Islet of Langerhans (tissue), 1 donor: ENCODE results near the gene ZNF431.
"Not testable (repeated sequence)": the region's sequence is repeated elsewhere in the genome, so short reads cannot be mapped to it uniquely, and the experiment has no call there.

Experiments
- FAIRE-seq: peaks from one replicate; lab custom pipeline; 2011; peaks lifted over from hg19 to GRCh38; lab: Jason Lieb, UNC

The ZNF431 gene

DNA sequence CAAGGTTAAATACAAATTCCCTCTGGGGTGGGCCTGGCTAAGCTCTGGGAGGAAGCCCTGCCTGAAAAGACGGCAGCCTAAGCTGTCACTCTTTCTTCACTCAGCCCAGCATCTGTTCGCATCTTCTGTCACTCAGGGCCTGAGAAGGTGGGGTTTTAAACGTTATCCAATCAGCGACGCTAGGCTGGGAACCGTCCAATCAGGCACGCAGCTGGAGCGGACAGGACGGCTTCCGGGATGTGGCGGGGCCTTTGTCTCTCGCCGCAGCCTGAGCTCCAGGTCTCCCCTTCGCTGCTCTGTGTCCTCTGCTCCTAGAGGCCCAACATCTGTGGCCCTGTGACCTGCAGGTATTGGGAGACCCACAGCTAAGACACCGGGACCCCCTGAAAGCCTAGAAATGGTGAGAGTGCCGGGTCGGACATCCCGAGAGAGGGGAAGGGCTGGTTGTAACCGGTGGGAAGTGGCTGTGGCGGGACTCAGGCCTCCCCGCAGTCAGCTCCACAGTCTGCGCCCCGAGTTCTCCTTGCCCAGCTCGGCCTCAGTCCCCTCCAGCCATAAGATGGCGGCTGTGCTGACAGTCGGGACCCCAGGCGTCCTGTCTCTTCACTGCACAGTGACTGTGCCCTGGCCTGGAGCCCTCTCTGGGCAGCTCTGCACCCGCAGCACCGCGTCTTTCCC is at the start of gene ZNF431:
Gene ZNF431 (plus strand): TSS at position 254 of the 678 bp plus-strand sequence. CDS start 144 bp downstream, at position 398.
- peak; percentile 92 for FAIRE-seq

DNA sequence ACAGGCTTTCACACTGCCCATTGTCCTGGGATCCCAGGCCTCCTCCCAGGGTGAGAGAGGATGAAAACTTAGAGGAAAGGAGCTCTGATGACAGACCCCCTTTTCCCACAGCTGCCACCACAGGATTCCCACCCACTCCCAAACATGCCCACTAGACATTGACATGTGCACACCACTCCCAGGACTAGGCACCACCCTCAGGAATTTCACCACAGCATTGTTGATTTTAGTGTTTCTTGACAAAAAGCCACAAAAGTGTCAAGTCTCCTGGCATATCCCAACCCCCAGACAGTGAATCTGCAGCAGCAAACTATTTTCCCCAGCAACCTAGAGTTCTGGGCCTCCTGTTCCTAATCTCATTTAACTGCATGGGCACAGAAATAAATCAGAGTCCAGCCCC is 49.7 kb upstream of the ZNF431 start:
- no peak for FAIRE-seq

DNA sequence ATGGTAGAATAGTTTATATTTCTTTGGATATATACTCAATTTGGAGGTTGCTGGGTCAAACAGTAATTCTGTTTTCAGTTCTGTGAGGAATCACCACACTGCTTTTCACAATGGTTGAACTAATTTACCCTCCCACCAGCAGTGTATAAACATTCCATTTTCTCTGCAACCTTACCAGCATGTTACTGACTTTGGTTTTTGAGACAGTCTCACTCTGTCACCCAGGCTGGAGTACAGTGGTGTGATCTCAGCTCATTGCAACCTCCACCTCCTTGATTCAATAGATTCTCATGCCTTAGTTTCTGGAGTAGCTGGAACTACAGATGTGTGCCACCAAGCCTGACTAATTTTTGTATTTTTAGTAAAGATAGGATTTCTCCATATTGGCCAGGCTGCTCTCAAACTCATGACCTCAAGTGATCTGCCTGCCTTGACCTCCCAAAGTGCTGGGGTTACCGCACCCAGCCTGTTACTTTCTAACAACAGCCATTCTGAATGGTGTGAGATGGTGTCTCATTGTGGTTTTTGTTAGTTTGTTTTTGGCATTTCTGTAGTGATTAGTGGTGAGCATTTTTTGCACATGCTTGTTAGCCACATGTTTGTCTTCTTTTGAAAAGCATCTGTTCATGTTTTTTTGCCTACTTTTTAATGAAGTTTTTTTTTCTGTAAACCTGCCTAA is 47.4 kb upstream of the ZNF431 start:
- no peak for FAIRE-seq

DNA sequence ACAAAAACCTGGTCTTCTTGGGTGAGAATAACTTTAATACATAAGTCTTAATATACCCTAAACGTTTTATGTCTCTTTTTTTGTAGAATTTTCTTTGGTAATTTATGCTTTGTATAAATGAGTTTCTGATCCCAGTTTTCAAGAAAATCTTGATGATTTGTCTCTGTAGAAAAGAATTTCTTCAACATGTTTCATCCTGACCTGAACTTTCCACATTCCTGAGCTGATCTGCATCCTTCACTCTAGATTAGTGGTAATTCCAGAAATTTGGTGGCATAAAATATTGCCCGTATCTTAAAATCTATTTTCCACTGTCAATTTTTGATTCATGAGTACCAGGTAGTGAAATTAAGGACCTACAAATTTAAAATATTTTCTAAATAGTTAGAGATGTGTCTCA is 43.5 kb upstream of the ZNF431 start:
- FAIRE-seq: no peak

DNA sequence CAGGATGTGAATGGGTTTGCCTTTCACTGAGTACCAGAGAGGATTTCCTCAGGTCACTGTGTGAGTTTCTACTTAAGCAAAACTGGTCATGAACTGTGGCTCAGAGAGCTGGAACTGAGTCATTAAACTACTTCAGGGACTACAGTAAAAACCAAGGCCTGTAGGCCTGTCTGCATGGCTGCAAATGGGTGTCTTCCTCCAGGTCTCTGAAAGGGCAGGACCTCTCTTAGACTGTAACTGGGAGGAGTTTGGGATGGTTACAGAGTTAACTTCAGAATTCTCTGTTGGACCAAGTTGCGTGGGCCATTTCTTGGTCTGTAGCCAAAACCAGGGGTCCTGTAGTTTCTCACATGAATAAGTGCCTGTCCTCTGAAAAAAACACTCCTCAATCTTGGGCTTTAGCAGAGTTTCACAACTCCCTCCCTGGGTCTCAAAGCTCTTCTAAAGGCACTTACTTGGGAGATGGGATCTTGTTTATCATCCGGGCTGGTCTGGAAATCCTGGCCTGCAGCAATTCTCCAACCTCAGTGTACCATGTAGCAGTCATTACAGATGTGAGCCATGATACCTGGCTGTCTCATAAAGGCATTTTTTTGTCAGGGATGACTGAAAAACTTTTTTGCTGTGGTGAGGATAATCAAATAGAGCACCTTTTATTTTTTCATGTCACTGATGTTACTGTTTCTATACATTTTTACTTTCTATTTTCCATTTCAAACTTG is 40.2 kb upstream of the ZNF431 start:
- no peak for FAIRE-seq

DNA sequence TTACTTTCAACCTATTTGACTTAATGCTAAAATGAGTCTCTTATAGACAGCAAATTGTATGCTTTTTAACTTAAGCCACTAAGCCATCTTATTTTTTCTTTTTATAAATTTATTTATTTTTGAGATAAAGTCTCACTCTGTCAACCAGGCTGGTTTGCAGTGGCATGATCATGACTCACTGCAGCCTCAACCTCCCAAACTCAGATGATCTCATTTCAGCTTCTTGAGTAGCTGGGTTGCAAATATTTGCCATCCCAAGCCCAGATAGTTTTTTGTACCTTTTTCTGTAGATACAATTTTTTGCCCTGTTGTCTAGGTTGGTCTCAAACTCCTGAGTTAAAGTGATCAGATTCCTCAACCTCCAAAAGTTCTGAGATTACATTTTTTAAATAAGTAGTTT is 32.7 kb upstream of the ZNF431 start:
- no peak for FAIRE-seq

DNA sequence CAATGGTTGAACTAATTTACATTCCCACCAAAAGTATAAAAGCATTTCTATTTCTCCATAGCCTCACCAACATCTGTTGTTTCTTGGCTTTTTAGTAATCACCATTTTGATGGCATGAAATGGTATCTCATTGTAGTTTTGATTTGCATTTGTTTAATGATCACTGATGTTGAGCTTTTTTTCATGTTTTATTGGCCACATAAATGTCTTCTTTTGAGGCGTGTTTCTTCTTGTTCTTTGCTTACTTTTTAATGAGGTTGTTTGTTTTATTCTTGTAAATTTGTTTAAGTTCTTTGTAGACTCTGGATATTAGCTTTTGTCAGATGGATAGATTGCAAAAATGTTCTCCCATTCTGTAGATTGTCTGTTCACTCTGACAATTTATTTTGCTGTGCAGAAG is 31.7 kb upstream of the ZNF431 start:
- FAIRE-seq: no peak

DNA sequence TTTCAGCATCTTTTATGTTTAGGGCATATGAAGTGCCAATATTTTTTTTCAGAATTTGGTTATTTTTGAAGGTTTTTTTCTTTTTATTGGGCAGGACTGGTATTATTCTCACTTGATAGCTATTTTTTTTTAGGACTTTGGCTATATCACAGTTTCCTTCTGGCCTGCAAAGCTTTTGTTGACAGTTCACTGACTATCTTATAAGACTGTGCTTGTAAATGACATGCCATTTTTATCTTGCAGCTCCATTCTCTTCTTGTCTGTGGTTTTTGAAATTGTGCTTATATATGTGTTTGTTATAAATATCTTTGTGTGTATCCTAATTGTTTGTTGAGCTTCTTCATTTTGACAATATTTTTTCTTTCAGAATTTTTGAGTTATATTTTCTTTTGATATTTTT is 26.4 kb upstream of the ZNF431 start:
- FAIRE-seq: no peak

DNA sequence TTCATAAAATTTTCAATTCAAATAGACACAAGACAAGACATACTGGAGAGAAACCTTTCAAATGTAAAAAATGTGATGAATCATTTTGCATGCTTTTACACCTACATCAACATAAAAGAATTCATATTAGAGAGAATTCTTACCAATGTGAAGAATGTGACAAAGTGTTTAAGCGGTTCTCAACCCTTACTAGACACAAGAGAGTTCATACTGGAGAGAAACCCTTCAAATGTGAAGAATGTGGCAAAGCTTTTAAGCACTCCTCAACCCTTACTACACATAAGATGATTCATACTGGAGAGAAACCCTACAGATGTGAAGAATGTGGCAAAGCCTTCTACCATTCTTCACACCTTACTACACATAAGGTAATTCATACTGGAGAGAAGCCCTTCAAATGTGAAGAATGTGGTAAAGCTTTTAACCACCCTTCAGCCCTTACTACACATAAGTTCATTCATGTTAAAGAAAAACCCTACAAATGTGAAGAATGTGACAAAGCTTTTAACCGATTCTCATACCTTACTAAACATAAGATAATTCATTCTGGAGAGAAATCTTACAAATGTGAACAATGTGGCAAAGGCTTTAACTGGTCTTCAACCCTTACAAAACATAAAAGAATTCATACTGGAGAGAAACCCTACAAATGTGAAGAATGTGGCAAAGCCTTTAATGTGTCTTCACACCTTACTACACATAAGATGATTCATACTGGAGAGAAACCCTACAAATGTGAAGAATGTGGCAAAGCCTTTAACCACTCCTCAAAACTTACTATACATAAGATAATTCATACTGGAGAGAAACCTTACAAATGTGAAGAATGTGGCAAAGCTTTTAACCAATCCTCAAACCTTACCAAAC is 24.6 kb upstream of the ZNF431 start:
- FAIRE-seq: no peak

DNA sequence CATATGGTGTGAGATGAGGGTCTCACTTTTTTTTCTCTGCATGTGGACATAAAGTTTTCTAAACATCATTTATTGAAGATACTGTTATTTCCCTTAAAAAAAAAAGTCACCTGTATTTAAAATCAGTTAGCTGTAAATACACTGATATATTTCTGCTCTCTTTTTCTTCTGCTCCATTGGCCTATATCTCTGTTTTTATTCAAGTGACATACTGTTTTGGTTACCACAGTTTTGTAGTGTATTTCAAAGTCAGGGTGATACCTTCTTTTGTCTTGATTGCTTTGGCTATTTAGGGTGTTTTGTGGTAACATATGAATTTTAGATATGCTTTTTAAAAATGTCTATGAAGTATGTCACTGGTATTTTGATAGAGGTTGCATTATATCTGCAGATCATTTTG is 15.8 kb upstream of the ZNF431 start:
- FAIRE-seq: no peak

DNA sequence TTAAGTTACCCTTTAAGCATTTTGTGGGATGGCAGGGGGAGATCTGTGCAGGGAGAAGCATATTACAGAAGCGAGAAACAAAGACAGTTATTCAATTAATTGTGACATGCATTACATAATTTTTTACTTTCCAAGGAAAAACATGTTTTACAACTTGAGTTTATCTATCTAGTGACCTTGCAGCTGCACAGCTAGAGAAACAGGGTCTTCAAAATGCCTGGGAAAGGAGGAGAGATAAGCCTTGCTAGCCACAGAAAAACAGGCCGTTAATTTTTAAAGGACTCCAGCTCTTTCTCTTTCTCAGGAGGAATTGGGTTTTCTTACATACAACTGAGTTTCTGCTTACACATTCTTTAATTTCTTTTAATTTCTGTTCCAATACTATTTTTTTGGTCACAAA is 14.8 kb upstream of the ZNF431 start:
- no peak for FAIRE-seq

DNA sequence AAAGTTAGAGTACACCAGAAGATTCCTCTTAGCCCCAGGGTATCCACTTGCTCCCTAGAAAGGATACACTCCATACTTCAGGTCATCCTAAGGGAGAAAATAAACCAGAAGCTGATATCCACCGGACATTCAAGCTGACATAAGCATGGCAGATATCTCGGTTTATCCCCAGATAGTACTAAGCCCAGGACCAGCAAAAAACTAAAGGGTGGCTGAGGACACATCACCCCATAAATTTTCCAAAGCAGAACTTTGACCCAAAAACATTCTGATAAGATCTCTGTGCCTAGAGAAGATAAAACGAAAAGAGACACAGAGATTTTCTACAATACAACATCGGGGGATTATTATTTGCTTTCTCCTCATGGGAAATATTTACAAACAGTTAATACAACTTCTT is 13.9 kb upstream of the ZNF431 start:
- no peak for FAIRE-seq

DNA sequence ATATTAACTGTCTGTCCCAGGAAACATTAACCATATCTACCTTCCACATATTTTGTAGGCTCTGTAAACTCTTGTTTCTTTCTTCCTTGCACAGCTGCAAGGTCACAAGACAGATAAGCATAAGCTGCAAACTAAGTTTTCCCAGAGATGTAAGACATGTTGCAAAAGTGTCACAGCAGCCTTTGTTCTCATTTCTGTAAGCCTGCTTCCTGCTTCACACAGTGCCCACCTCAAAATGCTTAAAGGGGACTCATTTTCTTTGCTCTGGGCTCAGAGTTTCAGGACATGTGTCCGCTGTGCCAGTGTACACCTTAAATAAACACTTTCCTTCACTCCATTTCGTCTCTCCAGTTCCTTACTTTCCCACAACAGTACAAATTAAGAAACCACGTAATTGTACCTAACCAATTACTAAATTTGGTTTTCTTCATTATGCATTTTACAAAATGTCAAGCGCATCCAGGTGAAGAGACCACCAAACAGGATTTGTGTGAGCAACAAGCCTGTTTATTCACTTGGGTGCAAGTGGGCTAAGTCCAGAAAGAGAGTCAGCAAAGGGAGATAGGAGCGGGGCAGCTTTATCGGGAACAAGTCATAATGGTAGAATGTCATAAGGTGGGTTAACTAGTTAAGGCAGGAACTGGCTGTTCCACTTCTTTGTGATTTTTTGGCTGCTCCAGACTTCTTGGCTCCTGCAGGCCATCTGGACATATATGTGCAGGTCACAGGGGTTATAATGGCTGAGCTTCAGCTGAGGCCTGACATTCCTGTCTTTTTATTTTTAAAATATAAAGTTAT is 12.7 kb upstream of the ZNF431 start:
- no peak for FAIRE-seq

DNA sequence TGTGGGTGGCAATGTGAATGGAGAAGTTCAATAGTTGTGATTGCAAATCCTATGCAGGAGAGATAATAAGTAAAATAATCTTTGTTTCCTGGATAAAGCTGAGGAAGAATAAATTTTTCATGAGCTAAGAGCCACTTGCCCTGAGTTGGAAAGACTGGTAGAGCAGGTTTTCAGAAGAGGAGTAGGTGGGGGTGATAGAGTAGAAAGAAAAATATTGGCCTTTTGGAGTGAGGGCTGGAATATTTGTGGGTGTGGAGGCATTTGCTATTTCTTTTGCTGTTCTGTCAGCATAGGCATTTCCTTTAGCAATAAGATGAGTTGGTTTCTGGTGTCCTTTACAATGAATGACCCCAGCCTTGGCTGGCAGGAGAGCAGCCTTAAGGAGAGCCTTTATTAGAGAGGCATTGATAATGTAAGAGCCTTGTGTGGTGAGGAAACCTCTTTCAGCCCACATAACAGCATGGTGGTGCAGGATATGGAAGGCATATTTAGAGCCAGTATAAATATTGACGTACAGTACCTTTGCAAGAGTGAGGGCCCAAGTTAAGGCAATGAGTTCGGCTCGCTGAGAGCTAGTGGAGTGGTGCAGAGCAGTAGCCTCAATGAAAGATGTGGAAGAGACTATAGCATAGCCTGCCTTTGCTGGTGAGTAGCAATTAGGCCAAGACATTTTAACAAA is 11.6 kb upstream of the ZNF431 start:
- FAIRE-seq: no peak

DNA sequence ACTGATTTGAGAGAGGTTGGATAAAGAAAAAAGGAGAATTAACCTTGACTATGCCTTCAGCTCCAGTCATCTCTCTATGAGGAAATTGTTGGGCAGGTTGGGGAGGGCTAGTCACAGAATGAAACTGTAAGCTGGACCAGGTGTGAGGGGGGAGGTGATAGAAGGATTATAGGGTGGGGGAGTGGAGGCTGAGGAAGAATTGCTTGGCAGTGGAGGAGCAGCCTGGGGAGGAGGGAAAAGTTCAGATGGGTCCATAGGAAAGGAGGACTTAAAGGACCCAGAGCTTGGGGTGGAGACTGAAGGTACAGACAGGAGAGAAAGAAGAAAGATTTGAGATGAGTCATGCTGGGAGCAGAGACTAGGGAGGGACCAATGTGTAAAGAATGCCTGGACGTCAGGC is 8.2 kb upstream of the ZNF431 start:
- FAIRE-seq: no peak

DNA sequence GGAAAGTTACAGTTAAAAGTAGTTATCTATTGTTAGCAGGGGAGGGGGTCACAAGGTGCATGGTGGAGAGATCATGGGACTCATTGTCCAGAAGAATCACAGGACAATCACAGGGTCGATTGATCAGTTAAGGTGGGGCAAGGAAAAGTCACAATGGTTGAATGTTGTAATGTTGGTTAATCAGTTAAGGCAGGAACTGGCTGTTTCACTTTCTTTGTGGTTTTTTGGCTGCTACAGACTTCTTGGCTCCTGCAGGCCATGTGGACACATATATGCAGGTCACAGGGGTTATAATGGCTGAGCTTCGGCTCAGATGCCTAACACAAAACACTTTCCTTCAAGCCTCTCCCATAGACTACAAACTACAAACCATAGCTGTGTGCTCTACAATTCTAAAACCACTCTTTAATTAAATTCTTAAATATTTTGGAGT is 6.9 kb upstream of the ZNF431 start:
- FAIRE-seq: no peak

DNA sequence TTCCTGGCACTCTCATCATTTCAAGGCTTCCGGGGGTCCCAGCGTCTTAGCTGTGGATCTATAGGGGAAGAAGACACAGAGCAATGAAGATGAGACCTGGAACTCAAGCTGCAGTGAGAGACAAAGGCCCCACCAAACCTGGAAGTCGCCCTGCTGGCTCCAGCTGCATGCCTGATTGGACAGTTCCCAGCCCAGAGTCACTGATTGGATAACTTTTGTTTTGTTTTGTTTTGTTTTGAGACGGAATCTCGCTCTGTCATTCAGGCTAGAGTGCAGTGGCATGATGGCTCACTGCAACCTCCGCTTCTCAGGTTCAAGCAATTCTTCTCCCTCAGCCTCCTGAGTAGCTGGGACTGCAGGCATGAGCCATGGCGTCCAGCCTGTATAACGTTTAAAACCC is 6.4 kb upstream of the ZNF431 start:
- FAIRE-seq: no peak

DNA sequence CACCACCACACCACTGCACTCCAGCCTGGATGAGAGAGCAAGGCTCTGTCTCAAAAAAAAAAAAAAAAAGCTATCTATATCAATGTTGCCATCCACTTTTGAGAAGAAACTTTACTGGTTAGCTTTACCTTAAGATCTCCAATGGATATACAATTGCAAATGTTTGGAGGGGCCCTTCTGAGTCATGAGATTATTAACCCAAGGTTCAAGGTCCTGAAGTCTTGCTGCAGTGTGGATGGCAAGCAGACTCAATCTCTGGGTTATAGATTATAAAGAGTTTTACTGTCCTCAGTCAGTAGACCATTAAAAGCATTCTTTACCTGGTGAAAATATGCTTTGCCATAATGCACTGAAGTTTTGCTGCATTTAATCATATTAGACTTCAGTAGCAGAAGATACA is 3.7 kb upstream of the ZNF431 start:
- no peak for FAIRE-seq

DNA sequence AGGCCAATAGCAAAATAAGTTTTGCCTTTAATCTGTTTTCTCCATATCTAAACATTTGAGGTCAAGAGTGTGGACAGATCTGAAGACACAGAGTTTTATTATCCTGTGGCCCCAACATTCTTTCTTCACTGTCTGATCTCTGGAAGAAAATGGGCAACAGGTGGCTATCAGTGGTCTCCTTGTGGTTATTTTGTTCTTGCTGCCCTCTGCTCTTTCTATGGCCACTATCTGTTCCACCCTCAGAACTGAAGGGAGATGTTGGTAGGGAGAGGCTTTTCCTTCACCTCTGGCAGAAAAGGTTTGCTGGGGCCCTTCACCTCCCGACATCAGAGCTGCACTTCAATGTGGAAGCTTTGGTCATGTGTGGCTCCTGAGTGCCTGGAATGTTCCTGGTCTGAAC is 834 bp upstream of the ZNF431 start:
- not testable (repeated sequence) for FAIRE-seq

DNA sequence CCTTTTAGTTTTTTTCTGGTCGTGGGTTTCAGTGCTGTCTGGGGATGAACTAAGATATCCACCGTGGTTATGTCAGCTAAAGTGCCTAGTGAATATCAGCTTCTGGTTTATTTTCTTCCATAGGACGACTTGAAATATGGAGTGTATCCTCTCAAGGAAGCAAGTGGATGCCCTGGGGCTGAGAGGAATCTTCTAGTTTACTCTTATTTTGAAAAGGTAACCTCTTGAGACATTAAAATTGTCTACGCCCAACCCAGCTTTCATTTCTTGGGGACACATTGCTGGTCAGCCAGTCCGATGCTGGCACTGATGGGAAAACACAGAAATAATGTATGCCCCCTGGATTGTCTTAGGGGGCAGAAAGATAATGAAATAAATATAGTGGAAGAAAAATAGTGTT is 1.6 kb downstream of the ZNF431 start:
- no peak for FAIRE-seq

DNA sequence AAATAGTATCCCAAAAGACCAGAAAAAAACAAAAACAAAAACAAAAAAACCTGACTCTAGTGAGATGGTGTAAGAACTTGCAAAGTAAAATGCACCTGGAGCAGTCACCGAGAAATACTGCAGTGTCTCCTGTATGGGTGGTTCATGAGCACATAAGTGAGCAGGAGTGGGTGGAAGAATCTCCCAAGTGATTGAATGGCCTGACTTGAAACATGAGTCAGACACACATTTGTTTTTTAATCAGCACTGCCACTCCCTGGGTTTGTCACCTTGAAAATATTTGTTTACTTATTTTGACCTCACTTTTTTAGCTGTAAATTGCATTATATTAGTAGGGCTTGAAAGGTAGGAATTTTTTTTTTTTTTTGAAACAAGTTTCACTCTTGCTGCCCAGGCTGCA is 2.0 kb downstream of the ZNF431 start:
- FAIRE-seq: no peak
